Germinal center (tissue), 1 donor: ENCODE measurements around the gene CNOT2.

Experiments used
- DNase-seq: peaks from one replicate; pipeline ENCODE4 v3.0.0; 2012; ENCODE audit warnings: mixed read lengths, low spot score

CNOT2 gene

GRCh38 chr12:70251661-70252060 is 8.4 kb downstream of the CNOT2 start:
- no peak for DNase-seq

GRCh38 chr12:70252832-70253231 is 9.6 kb downstream of the CNOT2 start:
- no peak for DNase-seq

GRCh38 chr12:70254225-70254624 is 11.0 kb downstream of the CNOT2 start:
- DNase-seq, result no peak

GRCh38 chr12:70254846-70255245 is 11.6 kb downstream of the CNOT2 start:
- no peak for DNase-seq

GRCh38 chr12:70255311-70255710 is 12.1 kb downstream of the CNOT2 start:
- DNase-seq, result no peak

GRCh38 chr12:70258605-70259403 is 15.6 kb downstream of the CNOT2 start:
- no peak for DNase-seq

- DNase-seq, result peak; percentile 17
These were observed 17.4 kb downstream of the CNOT2 start for GRCh38 chr12:70260646-70261045.

- no peak for DNase-seq
These were observed 21.0 kb downstream of the CNOT2 start for GRCh38 chr12:70264067-70264867.

GRCh38 chr12:70265132-70265531 is 21.9 kb downstream of the CNOT2 start:
- no peak for DNase-seq

GRCh38 chr12:70267550-70267949 is 24.3 kb downstream of the CNOT2 start:
- no peak for DNase-seq

GRCh38 chr12:70268972-70269371 is 25.7 kb downstream of the CNOT2 start:
- DNase-seq, result no peak

- no peak for DNase-seq
These were observed 26.9 kb downstream of the CNOT2 start for GRCh38 chr12:70270108-70270507.

GRCh38 chr12:70271025-70271424 is 27.8 kb downstream of the CNOT2 start:
- no peak for DNase-seq

GRCh38 chr12:70272510-70272909 is 29.3 kb downstream of the CNOT2 start:
- DNase-seq, result no peak

GRCh38 chr12:70275045-70275444 is 31.8 kb downstream of the CNOT2 start:
- no peak for DNase-seq

- DNase-seq, result no peak
These were observed 34.7 kb downstream of the CNOT2 start for GRCh38 chr12:70277973-70278372.

- DNase-seq, result no peak
These were observed 35.7 kb downstream of the CNOT2 start for GRCh38 chr12:70278945-70279344.

GRCh38 chr12:70283232-70283631 is 40.0 kb downstream of the CNOT2 start:
- no peak for DNase-seq

- DNase-seq, result no peak
These were observed 45.6 kb downstream of the CNOT2 start for GRCh38 chr12:70288817-70289216.

GRCh38 chr12:70290116-70290515 is 46.9 kb downstream of the CNOT2 start:
- no peak for DNase-seq

- DNase-seq, result no peak
These were observed 49.0 kb downstream of the CNOT2 start for GRCh38 chr12:70292017-70292776.
